Suprapubic skin (tissue), 4 donors: Measurements from ENCODE around the gene MCC. TPM values are rescaled to one million over a fixed set of nuclear protein-coding genes. Genes with fewer than 3 reads are reported as not detected.

Source experiments
- DNase-seq, 2 donors: peaks; one replicate each; pipeline ENCODE4 v3.0.0-alpha.2; 2019; ENCODE audit warnings: low spot score in 2 of 2
- H3K27ac ChIP-seq: fragments of 200-600 bp; sonication (generic); one replicate; pipeline ENCODE4 v1.5.1; 2019
- H3K27me3 ChIP-seq: fragments of 200-600 bp; sonication (generic); one replicate; pipeline ENCODE4 v1.5.1; 2019
- H3K36me3 ChIP-seq: fragments of 200-600 bp; sonication (generic); one replicate; pipeline ENCODE4 v1.5.1; 2019
- H3K4me1 ChIP-seq: fragments of 200-600 bp; sonication (generic); one replicate; pipeline ENCODE4 v1.5.1; 2019
- H3K4me3 ChIP-seq: fragments of 200-600 bp; sonication (generic); one replicate; pipeline ENCODE4 v1.5.1; 2019; ENCODE audit warnings: mild to moderate bottlenecking
- H3K9me3 ChIP-seq: fragments of 200-600 bp; sonication (generic); one replicate; pipeline ENCODE4 v1.5.1; 2019
- EP300 ChIP-seq: sonication (generic); formaldehyde crosslinking; IDR thresholded peaks from one replicate; pipeline ENCODE4 v1.6.1; 2017; ENCODE audit warnings: antibody characterized with exemption
- POLR2A ChIP-seq, 2 donors: fragments of 450-650 bp; IDR thresholded peaks; one replicate each; pipeline ENCODE4 v1.6.1; 2017; ENCODE audit warnings: antibody characterized with exemption in 2 of 2, mild to moderate bottlenecking in 2 of 2, moderate library complexity in 2 of 2
- POLR2AphosphoS5 ChIP-seq, 3 donors: sonication (generic); formaldehyde crosslinking; IDR thresholded peaks; one replicate each; pipeline ENCODE4 v1.6.1; 2017; ENCODE audit warnings: antibody characterized with exemption in 3 of 3
- WGBS: methylation state at CpG from one replicate; pipeline ENCODE4 v1.1.5; 2018; 5-methylcytosine and 5-hydroxymethylcytosine counted together
- total RNA-seq, 4 donors: library from RNA; depleted of rRNA; stranded (reverse); fragments of >200 nt; gene quantifications; one replicate each; pipeline ENCODE4 v1.1.0, GENCODE V29; 2016
- TF ChIP-seq, protein P1 (sequence below), 2 donors: fragments of 200-600 bp in 1 of 2; fragments of 450-650 bp in 1 of 2; sonication (generic) in 1 of 2; IDR thresholded peaks; one replicate each; pipeline ENCODE4 v1.5.1; 2016 to 2019; ENCODE audit warnings: antibody characterized with exemption in 2 of 2, mild to moderate bottlenecking in 1 of 2, moderate library complexity in 1 of 2

The MCC gene
- total RNA-seq, 4 donors from 2014 or later: 67.7 to 105 (median 86.6) TPM

GRCh38 chr5:112974901-112975300 is 513.4 kb downstream of the MCC start:
- no peak for DNase-seq
- Histone ChIP-seq H3K27ac (no peak overlapping the region), H3K27me3 (no peaks in the 10 kb centered on the region), H3K36me3 (no peaks in the 10 kb centered on the region), H3K9me3 (no peaks in the 10 kb centered on the region), H3K4me3 (no peak overlapping the region), H3K4me1 (peaks cover 41% of the 10 kb centered on the region)
- TF ChIP-seq EP300 (no peak), POLR2A (IDR thresholded peaks at IDR 0.05) (no peak), POLR2AphosphoS5 (IDR thresholded peaks at IDR 0.05) (no peak)
- TF ChIP-seq, protein P1, sequence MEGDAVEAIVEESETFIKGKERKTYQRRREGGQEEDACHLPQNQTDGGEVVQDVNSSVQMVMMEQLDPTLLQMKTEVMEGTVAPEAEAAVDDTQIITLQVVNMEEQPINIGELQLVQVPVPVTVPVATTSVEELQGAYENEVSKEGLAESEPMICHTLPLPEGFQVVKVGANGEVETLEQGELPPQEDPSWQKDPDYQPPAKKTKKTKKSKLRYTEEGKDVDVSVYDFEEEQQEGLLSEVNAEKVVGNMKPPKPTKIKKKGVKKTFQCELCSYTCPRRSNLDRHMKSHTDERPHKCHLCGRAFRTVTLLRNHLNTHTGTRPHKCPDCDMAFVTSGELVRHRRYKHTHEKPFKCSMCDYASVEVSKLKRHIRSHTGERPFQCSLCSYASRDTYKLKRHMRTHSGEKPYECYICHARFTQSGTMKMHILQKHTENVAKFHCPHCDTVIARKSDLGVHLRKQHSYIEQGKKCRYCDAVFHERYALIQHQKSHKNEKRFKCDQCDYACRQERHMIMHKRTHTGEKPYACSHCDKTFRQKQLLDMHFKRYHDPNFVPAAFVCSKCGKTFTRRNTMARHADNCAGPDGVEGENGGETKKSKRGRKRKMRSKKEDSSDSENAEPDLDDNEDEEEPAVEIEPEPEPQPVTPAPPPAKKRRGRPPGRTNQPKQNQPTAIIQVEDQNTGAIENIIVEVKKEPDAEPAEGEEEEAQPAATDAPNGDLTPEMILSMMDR (IDR thresholded peaks at IDR 0.05): no peak
- 67% methylated on average over 1 of the region's 1 CpG for WGBS

DNA sequence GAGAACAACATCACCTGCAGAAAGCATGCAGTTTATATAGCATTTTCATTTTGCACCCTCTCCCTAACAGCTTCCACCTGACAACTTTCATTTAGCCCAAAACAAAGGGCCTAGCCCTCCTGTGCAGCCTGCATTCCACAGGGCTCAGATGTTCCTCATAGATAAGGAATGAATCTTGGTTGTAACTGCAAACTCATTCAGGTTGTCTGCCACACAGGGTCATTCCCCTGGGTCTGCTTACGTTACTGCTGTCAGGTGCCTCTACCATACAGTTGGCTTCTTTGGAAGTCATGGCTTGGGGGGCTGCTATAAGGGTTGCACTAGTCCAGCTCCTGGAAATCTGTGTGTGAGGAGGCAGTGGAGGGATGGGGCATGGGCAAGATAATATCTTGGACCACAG is 514.3 kb downstream of the MCC start:
- TF ChIP-seq EP300 (no peak), POLR2AphosphoS5 (IDR thresholded peaks at IDR 0.05) (no peak), POLR2A (IDR thresholded peaks at IDR 0.05) (no peak)
- TF ChIP-seq, protein P1 (IDR thresholded peaks at IDR 0.05): no peak
- peaks cover 32% of the 10 kb centered on the region for H3K4me1 ChIP-seq
- H3K9me3 ChIP-seq: no peaks in the 10 kb centered on the region
- H3K4me3 ChIP-seq: no peak overlapping the region
- no peak overlapping the region for H3K27ac ChIP-seq
- WGBS: 71% methylated on average over 1 of the region's 1 CpG
- no peaks in the 10 kb centered on the region for H3K27me3 ChIP-seq
- DNase-seq: no peak
- H3K36me3 ChIP-seq: no peaks in the 10 kb centered on the region

DNA sequence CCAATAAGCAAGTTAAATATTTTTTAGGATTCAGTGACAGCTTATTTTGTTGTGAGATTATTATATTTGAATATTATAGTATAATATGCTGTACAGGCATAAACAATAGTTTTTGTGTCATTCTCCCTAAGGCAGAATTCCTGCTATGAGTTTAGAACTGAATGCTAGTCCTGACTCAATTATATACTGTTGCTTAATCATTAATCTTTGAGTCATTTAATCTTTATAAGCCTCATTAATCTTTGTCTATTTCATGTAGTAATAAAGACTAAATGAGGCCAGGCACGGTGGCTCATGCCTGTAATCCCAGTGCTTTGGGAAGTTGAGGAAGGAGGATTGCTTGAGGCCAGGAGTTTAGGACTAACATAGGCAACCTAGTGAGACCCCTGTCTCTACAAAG is 515.2 kb downstream of the MCC start:
- Histone ChIP-seq H3K4me1 (peaks cover 23% of the 10 kb centered on the region), H3K4me3 (no peak overlapping the region), H3K27me3 (no peaks in the 10 kb centered on the region), H3K27ac (no peak overlapping the region), H3K36me3 (no peaks in the 10 kb centered on the region), H3K9me3 (no peaks in the 10 kb centered on the region)
- WGBS: 57% methylated on average over 1 of the region's 1 CpG
- DNase-seq: no peak
- TF ChIP-seq, protein P1 (IDR thresholded peaks at IDR 0.05): no peak
- TF ChIP-seq POLR2A (IDR thresholded peaks at IDR 0.05) (no peak), POLR2AphosphoS5 (IDR thresholded peaks at IDR 0.05) (no peak), EP300 (no peak)

Other genes with a start within 250 kb of the MCC start
- gene TSSK1B, start 53.5 kb downstream of the MCC start, total RNA-seq: 1 to 10 TPM in 2 of 4 donors, under 1 TPM in 1, not detected in 1; 0.42 to 3.9 (median 2.8) TPM
- 10 to 100 TPM; 13.4 to 61.7 (median 17.8) TPM for gene YTHDC2, start 25.2 kb upstream of the MCC start, total RNA-seq